Measurements from ENCODE around the gene NAGPA. TPM values are rescaled to one million over a fixed set of nuclear protein-coding genes. Genes with fewer than 3 reads are reported as not detected.
A peak's percentile ranks its signal among the peaks of the same experiment; 100 is the strongest.

The NAGPA gene
- total RNA-seq, 1 donor from 2014 or later, result 3.3 TPM

DNA sequence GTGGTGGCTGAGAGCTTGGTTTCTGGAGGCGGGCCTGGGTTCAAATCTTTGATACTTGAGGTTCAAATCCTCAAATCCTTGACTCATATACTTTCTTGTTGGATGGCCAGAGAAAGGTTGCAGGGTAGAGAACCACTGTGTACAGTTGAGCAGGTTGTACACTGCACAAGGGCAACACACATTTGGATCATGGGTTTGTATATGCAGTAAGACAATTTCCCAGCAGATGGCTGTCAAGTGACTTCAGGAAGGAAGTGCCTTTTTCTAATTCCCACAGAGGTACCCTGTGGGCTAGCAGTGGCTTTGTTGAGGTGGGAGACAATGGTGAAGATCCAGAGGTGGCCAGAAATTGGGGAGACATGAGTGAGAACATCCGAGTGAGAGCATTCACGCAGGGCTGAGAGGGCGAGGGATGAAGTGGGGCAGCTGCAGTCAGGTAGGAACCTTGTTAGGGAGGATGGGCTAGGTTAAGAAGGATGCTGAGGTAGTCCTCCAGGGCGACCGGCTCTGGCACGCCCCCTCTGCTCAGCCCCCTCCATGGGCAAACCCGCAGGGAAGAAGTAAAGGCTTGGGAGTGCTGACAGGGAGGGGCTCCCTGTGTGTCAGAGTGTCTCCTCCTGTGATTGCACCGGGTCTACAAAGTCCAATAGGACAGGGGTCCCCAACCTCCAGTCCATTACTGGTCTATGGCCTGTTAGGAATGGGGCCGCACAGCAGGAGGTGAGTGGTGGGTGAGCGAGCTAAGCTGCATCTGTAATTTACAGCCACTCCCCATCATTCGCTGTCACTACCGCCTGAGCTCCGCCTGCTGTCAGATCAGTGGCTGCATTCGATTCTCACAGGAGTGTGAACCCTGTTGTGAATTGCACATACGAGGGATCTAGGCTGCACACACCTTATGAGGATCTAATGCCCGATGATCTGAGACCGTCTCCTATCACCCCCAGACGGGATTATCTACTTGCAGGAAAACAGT is 29.3 kb upstream of the NAGPA start:
- H3K4me3 Mint-ChIP-seq, result no peak overlapping the region
- no peaks in the 10 kb centered on the region for H3K27me3 ChIP-seq
- H3K79me2 ChIP-seq (ENCODE audit: low read depth), result no peaks in the 10 kb centered on the region
- H3K36me3 Mint-ChIP-seq, result no peaks in the 10 kb centered on the region
- H3K4me1 ChIP-seq, result peaks cover 18% of the 10 kb centered on the region
- H3K4me2 ChIP-seq, result no peak overlapping the region
- no peaks in the 10 kb centered on the region for H4K20me1 ChIP-seq (ENCODE audit: low read depth)
- H3K9me3 ChIP-seq (ENCODE audit: low read depth), result no peaks in the 10 kb centered on the region
- H2AFZ ChIP-seq (replicated peaks), result no peak overlapping the region
- H3K4me3 ChIP-seq, result no peak overlapping the region
- H3K9ac ChIP-seq, result no peak overlapping the region
- TF ChIP-seq CTCF (IDR thresholded peaks at IDR 0.05) (no peak), EZH2phosphoT487 (IDR thresholded peaks at IDR 0.05) (no peak), EZH2 (IDR thresholded peaks at IDR 0.05) (no peak)
- H3K27ac ChIP-seq, result no peak overlapping the region
- H3K36me3 ChIP-seq, result no peaks in the 10 kb centered on the region
- H3K4me1 Mint-ChIP-seq, result peaks cover 4% of the 10 kb centered on the region
- no peaks in the 10 kb centered on the region for H3K9me3 Mint-ChIP-seq
- peaks cover 6% of the 10 kb centered on the region for H3K27me3 Mint-ChIP-seq (ENCODE audit: insufficient read depth, low read depth)
- peaks cover 22% of the 10 kb centered on the region for H3F3A ChIP-seq (ENCODE audit: low read depth)
- peak; percentile 10 for DNase-seq (ENCODE audit: low spot score)
- no peak overlapping the region for H3K27ac Mint-ChIP-seq

DNA sequence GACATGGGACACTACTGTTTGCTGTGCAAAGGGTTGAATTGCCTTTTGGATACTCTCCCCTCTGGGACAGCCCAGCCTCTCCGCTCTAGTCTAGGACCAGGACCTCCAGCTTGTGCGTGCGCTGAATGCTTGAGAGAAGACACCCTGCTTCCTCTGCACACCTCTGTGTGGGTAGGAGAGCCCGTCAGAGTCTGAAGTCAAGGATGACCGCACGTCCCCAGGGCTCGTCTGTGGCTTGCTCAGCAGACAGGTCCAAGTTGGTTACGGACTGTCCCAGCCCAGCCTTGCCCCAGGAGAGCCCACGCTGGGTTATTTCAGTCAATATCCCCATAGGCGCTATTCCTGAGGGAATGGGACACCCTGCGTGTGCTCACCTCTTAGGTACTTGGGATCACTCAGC is 28.3 kb upstream of the NAGPA start:
- H3K9me3 ChIP-seq (ENCODE audit: low read depth), result no peaks in the 10 kb centered on the region
- Mint-ChIP-seq H3K27me3 (ENCODE audit: insufficient read depth, low read depth) (peaks cover 8% of the 10 kb centered on the region), H3K4me1 (peaks cover 4% of the 10 kb centered on the region), H3K4me3 (no peak overlapping the region), H3K9me3 (no peaks in the 10 kb centered on the region), H3K27ac (no peak overlapping the region), H3K36me3 (no peaks in the 10 kb centered on the region)
- no peak overlapping the region for H3K4me3 ChIP-seq
- H3K4me2 ChIP-seq, result no peak overlapping the region
- H3K27ac ChIP-seq, result no peak overlapping the region
- no peaks in the 10 kb centered on the region for H3K79me2 ChIP-seq (ENCODE audit: low read depth)
- no peak for TF ChIP-seq EZH2phosphoT487 (IDR thresholded peaks at IDR 0.05)
- TF ChIP-seq CTCF (IDR thresholded peaks at IDR 0.05), result no peak
- TF ChIP-seq EZH2 (IDR thresholded peaks at IDR 0.05), result no peak
- H3K9ac ChIP-seq, result no peak overlapping the region
- peaks cover 27% of the 10 kb centered on the region for H3F3A ChIP-seq (ENCODE audit: low read depth)
- H3K4me1 ChIP-seq, result peaks cover 18% of the 10 kb centered on the region
- H3K36me3 ChIP-seq, result no peaks in the 10 kb centered on the region
- no peaks in the 10 kb centered on the region for H4K20me1 ChIP-seq (ENCODE audit: low read depth)
- DNase-seq (ENCODE audit: low spot score), result no peak
- H3K27me3 ChIP-seq, result no peaks in the 10 kb centered on the region
- no peak overlapping the region for H2AFZ ChIP-seq (replicated peaks)

DNA sequence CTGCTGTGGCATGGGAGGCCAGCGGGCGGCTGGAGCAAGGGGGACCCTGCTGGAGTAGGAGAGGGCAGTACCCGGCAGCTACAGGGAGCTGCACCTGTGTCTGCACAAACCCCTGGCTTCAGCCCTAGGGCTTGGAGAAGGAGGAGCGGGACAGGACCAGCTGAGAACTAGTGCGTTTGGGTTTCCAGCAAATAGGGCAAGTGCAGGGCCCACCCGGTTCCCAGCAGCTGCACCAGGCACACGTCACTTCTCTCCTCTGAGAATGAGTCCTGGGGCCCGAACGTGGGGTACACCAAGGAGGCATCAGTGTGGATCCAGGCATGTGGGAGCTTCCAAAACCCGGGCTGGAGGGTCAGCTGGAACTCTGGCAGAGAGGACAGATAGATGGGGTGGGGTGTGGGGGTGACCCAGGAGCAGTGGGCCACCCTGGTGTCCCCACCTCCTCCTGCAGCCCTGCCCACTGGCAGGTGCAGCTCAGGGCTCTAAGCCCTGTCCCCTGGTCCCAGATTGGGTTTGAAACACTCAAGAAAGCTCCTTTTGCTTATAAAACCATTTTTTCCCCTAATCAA is 26.4 kb upstream of the NAGPA start:
- Mint-ChIP-seq H3K4me1 (peaks cover 4% of the 10 kb centered on the region), H3K36me3 (no peaks in the 10 kb centered on the region), H3K27ac (no peak overlapping the region), H3K4me3 (no peak overlapping the region), H3K27me3 (ENCODE audit: insufficient read depth, low read depth) (peaks cover 3% of the 10 kb centered on the region), H3K9me3 (no peaks in the 10 kb centered on the region)
- Histone ChIP-seq H3K4me3 (no peak overlapping the region), H2AFZ (replicated peaks) (peak overlapping the region; percentile 69), H3K9me3 (ENCODE audit: low read depth) (no peaks in the 10 kb centered on the region), H3K4me2 (no peak overlapping the region), H4K20me1 (ENCODE audit: low read depth) (no peaks in the 10 kb centered on the region), H3K9ac (no peak overlapping the region), H3K27ac (peak overlapping the region; percentile 37), H3K36me3 (no peaks in the 10 kb centered on the region), H3K79me2 (ENCODE audit: low read depth) (no peaks in the 10 kb centered on the region), H3K4me1 (peaks cover 18% of the 10 kb centered on the region), H3K27me3 (no peaks in the 10 kb centered on the region), H3F3A (ENCODE audit: low read depth) (peaks cover 27% of the 10 kb centered on the region)
- TF ChIP-seq EZH2phosphoT487 (IDR thresholded peaks at IDR 0.05) (no peak), EZH2 (IDR thresholded peaks at IDR 0.05) (no peak), CTCF (IDR thresholded peaks at IDR 0.05) (no peak)
- DNase-seq (ENCODE audit: low spot score), result no peak

Data from neural progenitor cell (in vitro differentiated cells).